Bone marrow (tissue), 2 donors: Measurements from ENCODE around the gene TAS2R40.
"Not testable (repeated sequence)": the region's sequence is repeated elsewhere in the genome, so short reads cannot be mapped to it uniquely, and the experiment has no call there.

Experiments used
- DNase-seq, 2 donors: peaks; one replicate each; lab custom pipeline; 2025; lab: John Stamatoyannopoulos, UW

Gene TAS2R40

GRCh38 chr7:143250199-143250598 lies 28.4 kb downstream of the TAS2R40 start:
- no peak for DNase-seq

GRCh38 chr7:143250822-143251221 lies 29.0 kb downstream of the TAS2R40 start:
- no peak for DNase-seq

GRCh38 chr7:143252006-143252405 lies 30.2 kb downstream of the TAS2R40 start:
- DNase-seq, result no peak

GRCh38 chr7:143255564-143255963 lies 33.7 kb downstream of the TAS2R40 start:
- peak in 1 of 2 donors; percentile 27 for DNase-seq

GRCh38 chr7:143256325-143256724 lies 34.5 kb downstream of the TAS2R40 start:
- DNase-seq, result no peak

GRCh38 chr7:143256932-143257331 lies 35.1 kb downstream of the TAS2R40 start:
- no peak for DNase-seq

- no peak for DNase-seq
Observed at GRCh38 chr7:143257501-143257900, 35.7 kb downstream of the TAS2R40 start.

- no peak for DNase-seq
Observed at GRCh38 chr7:143258831-143259230, 37.0 kb downstream of the TAS2R40 start.

GRCh38 chr7:143259765-143260164 lies 37.9 kb downstream of the TAS2R40 start:
- DNase-seq, result no peak

- no peak for DNase-seq
Observed at GRCh38 chr7:143261901-143262300, 40.1 kb downstream of the TAS2R40 start.

GRCh38 chr7:143263266-143264195 lies 41.7 kb downstream of the TAS2R40 start, which contains the start of gene GSTK1:
TSS of gene GSTK1 (plus strand) at chr7:143263441. CDS start at chr7:143263514, 73 bp downstream.
- peak; percentile 42 to 43 for DNase-seq

GRCh38 chr7:143264196-143264568 lies 42.3 kb downstream of the TAS2R40 start:
- DNase-seq, result not testable (repeated sequence)

GRCh38 chr7:143265017-143265693 lies 43.3 kb downstream of the TAS2R40 start:
- no peak for DNase-seq

- no peak for DNase-seq
Observed at GRCh38 chr7:143269251-143269650, 47.4 kb downstream of the TAS2R40 start.

GRCh38 chr7:143271240-143271639 lies 49.4 kb downstream of the TAS2R40 start:
- no peak for DNase-seq
